H9 (cell line): ENCODE measurements around the gene MARCHF3. TPM values are rescaled to one million over a fixed set of nuclear protein-coding genes. Genes with fewer than 3 reads are reported as not detected.

Experiments used
- DNase-seq: peaks from one replicate; pipeline ENCODE4 v3.0.0-alpha.2; 2017
- H2AFZ ChIP-seq: one replicate; pipeline ENCODE4 v1.6.1; 2013; ENCODE audit warnings: mild to moderate bottlenecking, low read length, control low read depth, moderate library complexity
- H2AK5ac ChIP-seq: 2 replicates; pipeline ENCODE4 v1.6.1; 2013; ENCODE audit warnings: low read length, control low read depth, mixed read lengths; ENCODE audit not compliant: insufficient read length
- H2BK120ac ChIP-seq: one replicate; pipeline ENCODE4 v1.6.1; 2013; ENCODE audit warnings: low read depth, mild to moderate bottlenecking, low read length, control low read depth, inconsistent platforms; ENCODE audit not compliant: poor library complexity, severe bottlenecking
- H2BK12ac ChIP-seq: 2 replicates; pipeline ENCODE4 v1.6.1; 2013; ENCODE audit warnings: low read length, control low read depth, mixed read lengths, low read depth; ENCODE audit not compliant: insufficient read length
- H2BK15ac ChIP-seq: 2 replicates; pipeline ENCODE4 v1.6.1; 2013; ENCODE audit warnings: low read depth, low read length, control low read depth
- H2BK20ac ChIP-seq: one replicate; pipeline ENCODE4 v1.6.1; 2013; ENCODE audit warnings: low read depth, mild to moderate bottlenecking, low read length, control low read depth, inconsistent platforms; ENCODE audit not compliant: poor library complexity, severe bottlenecking
- H2BK5ac ChIP-seq: 2 replicates; pipeline ENCODE4 v1.6.1; 2013; ENCODE audit warnings: low read length, control low read depth, mixed read lengths; ENCODE audit not compliant: insufficient read length
- H3K14ac ChIP-seq: 2 replicates; pipeline ENCODE4 v1.6.1; 2013; ENCODE audit warnings: low read length, control low read depth; ENCODE audit not compliant: insufficient read depth
- H3K18ac ChIP-seq: 2 replicates; pipeline ENCODE4 v1.6.1; 2013; ENCODE audit warnings: low read depth, mild to moderate bottlenecking, mixed read lengths, low read length, control low read depth; ENCODE audit not compliant: insufficient read length
- H3K23ac ChIP-seq: 2 replicates; pipeline ENCODE4 v1.6.1; 2013; ENCODE audit warnings: low read length, control low read depth, mixed read lengths, low read depth; ENCODE audit not compliant: insufficient read length
- H3K23me2 ChIP-seq: 2 replicates; pipeline ENCODE4 v1.6.1; 2013; ENCODE audit warnings: low read depth, mild to moderate bottlenecking, mixed read lengths, low read length, control low read depth; ENCODE audit not compliant: insufficient read length, poor library complexity, severe bottlenecking
- H3K27ac ChIP-seq: 2 replicates; pipeline ENCODE4 v1.5.1; 2013; ENCODE audit warnings: low read length, control low read depth, mixed read lengths, low read depth; ENCODE audit not compliant: insufficient read length
- H3K27me3 ChIP-seq: 2 replicates; pipeline ENCODE4 v1.6.1; 2013; ENCODE audit warnings: low read length, control low read depth, inconsistent platforms; ENCODE audit not compliant: insufficient read depth
- H3K4ac ChIP-seq: 2 replicates; pipeline ENCODE4 v1.6.1; 2013; ENCODE audit warnings: low read depth, mild to moderate bottlenecking, control low read depth, inconsistent platforms, low read length, moderate library complexity
- H3K4me1 ChIP-seq: 2 replicates; pipeline ENCODE4 v1.6.1; 2013; ENCODE audit warnings: low read length, control low read depth, inconsistent platforms; ENCODE audit not compliant: insufficient read depth
- H3K4me2 ChIP-seq: 2 replicates; pipeline ENCODE4 v1.6.1; 2013; ENCODE audit warnings: low read length, control low read depth, mixed read lengths; ENCODE audit not compliant: insufficient read length, insufficient read depth
- H3K56ac ChIP-seq: 2 replicates; pipeline ENCODE4 v1.6.1; 2013; ENCODE audit warnings: low read depth, mild to moderate bottlenecking, mixed read lengths, low read length, control low read depth; ENCODE audit not compliant: insufficient read length
- H3K79me1 ChIP-seq: 2 replicates; pipeline ENCODE4 v1.6.1; 2013; ENCODE audit warnings: low read depth, mild to moderate bottlenecking, moderate library complexity, low read length, control low read depth, inconsistent platforms; ENCODE audit not compliant: insufficient read depth, poor library complexity, severe bottlenecking
- H3K79me2 ChIP-seq: 2 replicates; pipeline ENCODE4 v1.6.1; 2013; ENCODE audit warnings: low read length, control low read depth, inconsistent platforms; ENCODE audit not compliant: insufficient read depth
- H3K9ac ChIP-seq: 2 replicates; pipeline ENCODE4 v1.6.1; 2013; ENCODE audit warnings: low read length, control low read depth, mixed read lengths; ENCODE audit not compliant: insufficient read length; ENCODE audit errors: extremely low read depth
- H3K9me3 ChIP-seq: one replicate; pipeline ENCODE4 v1.6.1; 2013; ENCODE audit warnings: low read depth, low read length, inconsistent platforms; ENCODE audit not compliant: control insufficient read depth
- H3T11ph ChIP-seq: one replicate; pipeline ENCODE4 v1.6.1; 2013; ENCODE audit warnings: mild to moderate bottlenecking, low read length, control low read depth, inconsistent platforms
- H4K20me1 ChIP-seq: one replicate; pipeline ENCODE4 v1.6.1; 2013; ENCODE audit not compliant: control insufficient read depth, insufficient read length, insufficient read depth
- H4K5ac ChIP-seq: 2 replicates; pipeline ENCODE4 v1.6.1; 2013; ENCODE audit warnings: low read depth, mild to moderate bottlenecking, mixed read lengths, low read length, control low read depth; ENCODE audit not compliant: insufficient read length
- H4K8ac ChIP-seq: replicated peaks from 2 replicates; pipeline ENCODE4 v1.6.1; 2013; ENCODE audit warnings: low read length, control low read depth, mixed read lengths, low read depth; ENCODE audit not compliant: insufficient read length
- H4K91ac ChIP-seq: 2 replicates; pipeline ENCODE4 v1.6.1; 2013; ENCODE audit warnings: low read depth, mild to moderate bottlenecking, moderate library complexity, mixed read lengths, low read length, control low read depth; ENCODE audit not compliant: insufficient read length
- H3K27ac Mint-ChIP-seq, 3 experiments: 2 replicates in 2 of 3; 3 replicates in 1 of 3; pipeline ENCODE4 v1.8.0; 2020 to 2021; ENCODE audit warnings: mixed read lengths in 3 of 3, mild to moderate bottlenecking in 1 of 3, moderate library complexity in 1 of 3
- H3K27me3 Mint-ChIP-seq: 2 replicates; pipeline ENCODE4 v1.8.0; 2021; ENCODE audit warnings: low read depth, mild to moderate bottlenecking, moderate library complexity, mixed read lengths
- H3K36me3 Mint-ChIP-seq, 3 experiments: 2 replicates in 2 of 3; 3 replicates in 1 of 3; pipeline ENCODE4 v1.8.0; 2020 to 2021; ENCODE audit warnings: low read depth in 3 of 3, mixed read lengths in 3 of 3; ENCODE audit not compliant: insufficient read depth in 1 of 3
- H3K4me1 Mint-ChIP-seq, 2 experiments: 2 replicates each; pipeline ENCODE4 v1.8.0; 2020; ENCODE audit warnings: mixed read lengths in 2 of 2
- H3K4me3 Mint-ChIP-seq, 2 experiments: 2 replicates in 1 of 2; 3 replicates in 1 of 2; pipeline ENCODE4 v1.8.0; 2020 to 2021; ENCODE audit warnings: mild to moderate bottlenecking in 2 of 2, mixed read lengths in 2 of 2, moderate library complexity in 1 of 2
- H3K9me3 Mint-ChIP-seq, 2 experiments: 2 replicates in 1 of 2; 3 replicates in 1 of 2; pipeline ENCODE4 v1.8.0; 2020; ENCODE audit warnings: mild to moderate bottlenecking in 2 of 2, mixed read lengths in 2 of 2, moderate library complexity in 1 of 2
- WGBS: extraction: QIAGEN DNeasy Blood & Tissue Kit; methylation state at CpG from one replicate; pipeline ENCODE4 v1.1.7; 2013; ENCODE audit warnings: missing lambda C conversion rate, low lambda C conversion rate, mixed read lengths; ENCODE audit not compliant: insufficient read length; ENCODE audit errors: extremely low coverage; 5-methylcytosine and 5-hydroxymethylcytosine counted together
- total RNA-seq: library from RNA; stranded (reverse); gene quantifications from 2 replicates; pipeline ENCODE4 v1.2.1, GENCODE V29; 2021
- TF ChIP-seq, protein P1 (sequence below): fragments of 200-600 bp; sonication (generic); conservative IDR thresholded peaks from 3 replicates; pipeline ENCODE4 v1.8.0; 2021; ENCODE audit warnings: antibody characterized with exemption, mild to moderate bottlenecking

The MARCHF3 gene
- total RNA-seq, 1 experiment from 2014 or later, result 17.7 TPM

DNA sequence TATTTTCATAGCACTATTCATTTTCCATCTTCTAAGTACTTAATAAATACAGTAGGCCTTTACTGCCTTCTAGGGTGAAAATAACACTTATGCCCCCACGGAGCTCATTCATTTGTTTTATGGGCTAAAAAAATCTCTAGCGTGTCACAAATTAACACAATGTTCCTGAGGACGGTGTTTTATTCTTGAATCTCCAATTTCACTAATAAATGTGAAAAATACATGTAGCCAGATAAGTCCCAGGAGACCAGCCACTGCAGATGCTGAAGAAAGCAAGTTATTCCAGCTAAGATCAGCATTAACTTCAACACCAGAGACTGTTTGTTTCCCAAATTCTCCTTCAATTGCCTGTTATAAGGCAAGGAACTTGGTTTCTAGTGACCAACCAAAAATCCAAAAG, 102.3 kb downstream of the MARCHF3 start:
- H3K14ac ChIP-seq, result no peak overlapping the region
- H3K9ac ChIP-seq, result no peak overlapping the region
- H3K9me3 ChIP-seq, result no peaks in the 10 kb centered on the region
- no peak overlapping the region for H2AFZ ChIP-seq
- Mint-ChIP-seq H3K9me3 (no peaks in the 10 kb centered on the region), H3K27me3 (no peaks in the 10 kb centered on the region), H3K4me1 (peaks cover 14 to 21% of the 10 kb centered on the region in 2 experiments), H3K4me3 (no peak overlapping the region), H3K36me3 (0 out of 7 replicates have a peak, but pooled peaks cover 0 to 2% (median 0%) of the 10 kb centered on the region in 3 experiments), H3K27ac (no peak overlapping the region)
- H3K27me3 ChIP-seq, result no peaks in the 10 kb centered on the region
- no peak overlapping the region for H2AK5ac ChIP-seq
- no peak overlapping the region for H2BK12ac ChIP-seq
- DNase-seq, result no peak
- TF ChIP-seq, protein P1, sequence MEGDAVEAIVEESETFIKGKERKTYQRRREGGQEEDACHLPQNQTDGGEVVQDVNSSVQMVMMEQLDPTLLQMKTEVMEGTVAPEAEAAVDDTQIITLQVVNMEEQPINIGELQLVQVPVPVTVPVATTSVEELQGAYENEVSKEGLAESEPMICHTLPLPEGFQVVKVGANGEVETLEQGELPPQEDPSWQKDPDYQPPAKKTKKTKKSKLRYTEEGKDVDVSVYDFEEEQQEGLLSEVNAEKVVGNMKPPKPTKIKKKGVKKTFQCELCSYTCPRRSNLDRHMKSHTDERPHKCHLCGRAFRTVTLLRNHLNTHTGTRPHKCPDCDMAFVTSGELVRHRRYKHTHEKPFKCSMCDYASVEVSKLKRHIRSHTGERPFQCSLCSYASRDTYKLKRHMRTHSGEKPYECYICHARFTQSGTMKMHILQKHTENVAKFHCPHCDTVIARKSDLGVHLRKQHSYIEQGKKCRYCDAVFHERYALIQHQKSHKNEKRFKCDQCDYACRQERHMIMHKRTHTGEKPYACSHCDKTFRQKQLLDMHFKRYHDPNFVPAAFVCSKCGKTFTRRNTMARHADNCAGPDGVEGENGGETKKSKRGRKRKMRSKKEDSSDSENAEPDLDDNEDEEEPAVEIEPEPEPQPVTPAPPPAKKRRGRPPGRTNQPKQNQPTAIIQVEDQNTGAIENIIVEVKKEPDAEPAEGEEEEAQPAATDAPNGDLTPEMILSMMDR, result no peak
- no peak overlapping the region for H2BK20ac ChIP-seq
- H3T11ph ChIP-seq, result no peak overlapping the region
- H4K20me1 ChIP-seq, result no peaks in the 10 kb centered on the region
- H4K91ac ChIP-seq, result no peak overlapping the region
- H3K4me1 ChIP-seq, result no peaks in the 10 kb centered on the region; the same call in 1 of the 2 replicates
- WGBS, result no CpG with 5 or more reads among the region's 3 CpGs
- H4K5ac ChIP-seq, result no peak overlapping the region
- H2BK120ac ChIP-seq, result no peak overlapping the region
- H3K79me2 ChIP-seq, result no peaks in the 10 kb centered on the region
- no peak overlapping the region for H2BK15ac ChIP-seq
- H2BK5ac ChIP-seq, result no peak overlapping the region
- no peak overlapping the region for H3K23ac ChIP-seq
- no peaks in the 10 kb centered on the region for H3K79me1 ChIP-seq
- no peak overlapping the region for H3K4ac ChIP-seq
- no peak overlapping the region for H3K4me2 ChIP-seq
- H4K8ac ChIP-seq, result no peak overlapping the region
- no peak overlapping the region for H3K56ac ChIP-seq
- no peaks in the 10 kb centered on the region for H3K23me2 ChIP-seq
- no peak overlapping the region for H3K18ac ChIP-seq
- H3K27ac ChIP-seq, result no peak overlapping the region
